Stimulated activated CD4-positive, alpha-beta T cell treated with anti-CD3 and anti-CD28 coated beads, Interleukin-4, amount 100 ng/mL, for 48 hours (primary cell): ENCODE results near the gene CHID1.
A peak's percentile ranks its signal among the peaks of the same experiment; 100 is the strongest.

ENCODE experiments used
- DNase-seq, 2 donors: peaks; one replicate each; pipeline ENCODE4 v3.0.0-alpha.2; 2020; ENCODE audit warnings: low read depth in 2 of 2

The CHID1 gene

GRCh38 chr11:888310-889212, 22.0 kb downstream of the CHID1 start:
- DNase-seq = no peak

- DNase-seq = no peak
Observed at GRCh38 chr11:887589-887988, 23.0 kb downstream of the CHID1 start.

- DNase-seq = no peak
Observed at GRCh38 chr11:886568-886967, 24.0 kb downstream of the CHID1 start.

GRCh38 chr11:884578-885070, 26.0 kb downstream of the CHID1 start:
- no peak for DNase-seq

- no peak for DNase-seq
Observed at GRCh38 chr11:883527-883926, 27.1 kb downstream of the CHID1 start.

- DNase-seq = no peak
Observed at GRCh38 chr11:882596-882995, 28.0 kb downstream of the CHID1 start.

- DNase-seq = no peak
Observed at GRCh38 chr11:880447-880846, 30.2 kb downstream of the CHID1 start.

GRCh38 chr11:877565-877964, 33.0 kb downstream of the CHID1 start:
- peak; percentile 25 to 34 for DNase-seq

- no peak for DNase-seq
Observed at GRCh38 chr11:876545-876944, 34.1 kb downstream of the CHID1 start.

- DNase-seq = no peak
Observed at GRCh38 chr11:875769-876301, 34.8 kb downstream of the CHID1 start.

GRCh38 chr11:875203-875602, 35.4 kb downstream of the CHID1 start:
- DNase-seq = no peak

- no peak for DNase-seq
Observed at GRCh38 chr11:873706-874105, 36.9 kb downstream of the CHID1 start.

- no peak for DNase-seq
Observed at GRCh38 chr11:872799-873198, 37.8 kb downstream of the CHID1 start.

GRCh38 chr11:871472-871871, 39.1 kb downstream of the CHID1 start:
- no peak for DNase-seq

- no peak for DNase-seq
Observed at GRCh38 chr11:870418-870817, 40.2 kb downstream of the CHID1 start.

GRCh38 chr11:870127-870413, 40.5 kb downstream of the CHID1 start:
- DNase-seq = no peak

- no peak for DNase-seq
Observed at GRCh38 chr11:869399-870126, 41.0 kb downstream of the CHID1 start.

GRCh38 chr11:868802-869201, 41.8 kb downstream of the CHID1 start:
- DNase-seq = no peak

GRCh38 chr11:868394-868793, 42.2 kb downstream of the CHID1 start:
- no peak for DNase-seq

- DNase-seq = no peak
Observed at GRCh38 chr11:867856-868358, 42.7 kb downstream of the CHID1 start.

GRCh38 chr11:866481-866880, 44.1 kb downstream of the CHID1 start:
- no peak for DNase-seq
